ENCODE data around the gene SUDS3. TPM values are rescaled to one million over a fixed set of nuclear protein-coding genes. Genes with fewer than 3 reads are reported as not detected.

Gene SUDS3
- total and polyA plus RNA-seq, 10 of the 15 experiments (the other 5 are each of a cell fraction or from before 2014, with no cell fraction given): 5.2 to 42.8 (median 21.7) TPM

- TF ChIP-seq BCL3 (IDR thresholded peaks at IDR 0.05; ENCODE audit: borderline replicate concordance, insufficient read depth, low read depth, low read length, poor library complexity, severe bottlenecking) (no peak), FOS (IDR thresholded peaks at IDR 0.05; ENCODE audit: borderline replicate concordance, extremely low read depth, insufficient read length) (no peak), SREBF1 (IDR thresholded peaks at IDR 0.05; ENCODE audit: low read length) (no peak), CREB1 (IDR thresholded peaks at IDR 0.05; ENCODE audit: low read depth) (no peak)
Measured at GRCh38 chr12:118425364-118425763, 49.0 kb downstream of the SUDS3 start (continued).

DNA sequence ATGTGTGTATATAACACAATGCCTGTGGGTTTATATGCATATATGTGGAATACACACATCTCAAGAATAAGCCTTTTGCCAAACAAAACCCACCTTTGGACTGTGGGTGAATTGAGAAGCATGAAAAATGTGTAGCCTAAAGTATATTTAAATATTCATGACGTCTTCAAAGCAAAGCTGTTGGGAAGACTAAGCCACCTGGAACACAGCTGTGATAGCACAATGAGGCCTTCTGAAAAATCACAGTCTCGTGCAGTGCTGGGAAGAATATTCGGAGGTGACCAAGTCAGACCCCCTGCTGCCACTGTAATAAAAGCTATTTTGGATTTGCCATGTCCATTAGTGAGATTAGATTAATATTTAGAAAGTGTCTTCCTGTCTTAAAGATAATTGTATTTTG is 51.5 kb downstream of the SUDS3 start:
- intact Hi-C loops (cut with micrococcal nuclease; ENCODE audit: unreplicated experiment): no loop called here
- H3K4me2 ChIP-seq (ENCODE audit: control insufficient read depth, insufficient read depth): no peak overlapping the region
- no peak overlapping the region for H3K27ac ChIP-seq (ENCODE audit: control insufficient read depth, insufficient read depth)
- in situ Hi-C loops (cut with MboI): no loop called here
- CTCF ChIA-PET: interaction anchor here (0.6 kb wide), 1 partner anchor 153 kb away, joined by 3 read pairs; no protein-coding TSS in a partner anchor
- H3K9me3 ChIP-seq (replicated peaks; ENCODE audit: control insufficient read depth, insufficient read depth, low read length): no peaks in the 10 kb centered on the region; the same call in 2 of the 3 replicates
- FAIRE-seq (no peak), ATAC-seq (no peak), DNase-seq (ENCODE audit: low read depth, low spot score) (no peak)
- POLR2A ChIA-PET: no interaction called here
- WGBS (ENCODE audit: insufficient coverage, insufficient replicate concordance, low lambda C conversion rate, missing lambda C conversion rate): 62% methylated on average over 3 of the region's 3 CpGs
- no peaks in the 10 kb centered on the region for H3K36me3 ChIP-seq (ENCODE audit: control insufficient read depth in 2 of 2, insufficient read depth in 2 of 2, low read length in 1 of 2)
- no TSS peak for BruUV-seq (replicated peaks)
- no peaks in the 10 kb centered on the region for H4K20me1 ChIP-seq (ENCODE audit: control insufficient read depth, insufficient read depth)
- H3K27me3 ChIP-seq (replicated peaks in 1 of 2; ENCODE audit: control insufficient read depth in 2 of 2, insufficient read depth in 2 of 2, low read length in 1 of 2): no peaks in the 10 kb centered on the region
- SMC1A ChIA-PET (ENCODE audit: uncharacterized antibody, unreplicated experiment): interaction anchor here (1.0 kb wide), 1 partner anchor 23 kb away, joined by 3 read pairs; no protein-coding TSS in a partner anchor
- no peak overlapping the region for H3K4me3 ChIP-seq
- RAD21 ChIA-PET (ENCODE audit: unreplicated experiment): no interaction called here
- H3K79me2 ChIP-seq (ENCODE audit: control insufficient read depth, insufficient read depth, low read length): no peaks in the 10 kb centered on the region
- H3K9ac ChIP-seq (ENCODE audit: control insufficient read depth, insufficient read depth, low read length): no peak overlapping the region
- H2AFZ ChIP-seq (ENCODE audit: control insufficient read depth, low read depth, low read length): no peak overlapping the region
- H3K4me1 ChIP-seq (ENCODE audit: control insufficient read depth, insufficient read depth, low read length): no peaks in the 10 kb centered on the region
- TF ChIP-seq ZNF592 (IDR thresholded peaks at IDR 0.05) (no peak), POLR2AphosphoS5 (IDR thresholded peaks at IDR 0.05; ENCODE audit: low read length) (no peak)
- TF ChIP-seq, protein P1, sequence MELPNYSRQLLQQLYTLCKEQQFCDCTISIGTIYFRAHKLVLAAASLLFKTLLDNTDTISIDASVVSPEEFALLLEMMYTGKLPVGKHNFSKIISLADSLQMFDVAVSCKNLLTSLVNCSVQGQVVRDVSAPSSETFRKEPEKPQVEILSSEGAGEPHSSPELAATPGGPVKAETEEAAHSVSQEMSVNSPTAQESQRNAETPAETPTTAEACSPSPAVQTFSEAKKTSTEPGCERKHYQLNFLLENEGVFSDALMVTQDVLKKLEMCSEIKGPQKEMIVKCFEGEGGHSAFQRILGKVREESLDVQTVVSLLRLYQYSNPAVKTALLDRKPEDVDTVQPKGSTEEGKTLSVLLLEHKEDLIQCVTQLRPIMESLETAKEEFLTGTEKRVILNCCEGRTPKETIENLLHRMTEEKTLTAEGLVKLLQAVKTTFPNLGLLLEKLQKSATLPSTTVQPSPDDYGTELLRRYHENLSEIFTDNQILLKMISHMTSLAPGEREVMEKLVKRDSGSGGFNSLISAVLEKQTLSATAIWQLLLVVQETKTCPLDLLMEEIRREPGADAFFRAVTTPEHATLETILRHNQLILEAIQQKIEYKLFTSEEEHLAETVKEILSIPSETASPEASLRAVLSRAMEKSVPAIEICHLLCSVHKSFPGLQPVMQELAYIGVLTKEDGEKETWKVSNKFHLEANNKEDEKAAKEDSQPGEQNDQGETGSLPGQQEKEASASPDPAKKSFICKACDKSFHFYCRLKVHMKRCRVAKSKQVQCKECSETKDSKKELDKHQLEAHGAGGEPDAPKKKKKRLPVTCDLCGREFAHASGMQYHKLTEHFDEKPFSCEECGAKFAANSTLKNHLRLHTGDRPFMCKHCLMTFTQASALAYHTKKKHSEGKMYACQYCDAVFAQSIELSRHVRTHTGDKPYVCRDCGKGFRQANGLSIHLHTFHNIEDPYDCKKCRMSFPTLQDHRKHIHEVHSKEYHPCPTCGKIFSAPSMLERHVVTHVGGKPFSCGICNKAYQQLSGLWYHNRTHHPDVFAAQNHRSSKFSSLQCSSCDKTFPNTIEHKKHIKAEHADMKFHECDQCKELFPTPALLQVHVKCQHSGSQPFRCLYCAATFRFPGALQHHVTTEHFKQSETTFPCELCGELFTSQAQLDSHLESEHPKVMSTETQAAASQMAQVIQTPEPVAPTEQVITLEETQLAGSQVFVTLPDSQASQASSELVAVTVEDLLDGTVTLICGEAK (IDR thresholded peaks at IDR 0.05; ENCODE audit: borderline replicate concordance): no peak
- TF ChIP-seq, protein P2, sequence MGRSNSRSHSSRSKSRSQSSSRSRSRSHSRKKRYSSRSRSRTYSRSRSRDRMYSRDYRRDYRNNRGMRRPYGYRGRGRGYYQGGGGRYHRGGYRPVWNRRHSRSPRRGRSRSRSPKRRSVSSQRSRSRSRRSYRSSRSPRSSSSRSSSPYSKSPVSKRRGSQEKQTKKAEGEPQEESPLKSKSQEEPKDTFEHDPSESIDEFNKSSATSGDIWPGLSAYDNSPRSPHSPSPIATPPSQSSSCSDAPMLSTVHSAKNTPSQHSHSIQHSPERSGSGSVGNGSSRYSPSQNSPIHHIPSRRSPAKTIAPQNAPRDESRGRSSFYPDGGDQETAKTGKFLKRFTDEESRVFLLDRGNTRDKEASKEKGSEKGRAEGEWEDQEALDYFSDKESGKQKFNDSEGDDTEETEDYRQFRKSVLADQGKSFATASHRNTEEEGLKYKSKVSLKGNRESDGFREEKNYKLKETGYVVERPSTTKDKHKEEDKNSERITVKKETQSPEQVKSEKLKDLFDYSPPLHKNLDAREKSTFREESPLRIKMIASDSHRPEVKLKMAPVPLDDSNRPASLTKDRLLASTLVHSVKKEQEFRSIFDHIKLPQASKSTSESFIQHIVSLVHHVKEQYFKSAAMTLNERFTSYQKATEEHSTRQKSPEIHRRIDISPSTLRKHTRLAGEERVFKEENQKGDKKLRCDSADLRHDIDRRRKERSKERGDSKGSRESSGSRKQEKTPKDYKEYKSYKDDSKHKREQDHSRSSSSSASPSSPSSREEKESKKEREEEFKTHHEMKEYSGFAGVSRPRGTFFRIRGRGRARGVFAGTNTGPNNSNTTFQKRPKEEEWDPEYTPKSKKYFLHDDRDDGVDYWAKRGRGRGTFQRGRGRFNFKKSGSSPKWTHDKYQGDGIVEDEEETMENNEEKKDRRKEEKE (IDR thresholded peaks at IDR 0.05): no peak
